ENCODE results near the gene FAM228B.

FAM228B gene

GRCh38 chr2:24200799-24201198 lies 77.5 kb downstream of the FAM228B start:
- in situ Hi-C loops (cut with MboI; ENCODE audit: low sequenced_read_pairs) = no loop called here

- in situ Hi-C loops (cut with MboI; ENCODE audit: low sequenced_read_pairs) = no loop called here
Measured at GRCh38 chr2:24203029-24203786, 79.9 kb downstream of the FAM228B start.

GRCh38 chr2:24203787-24204150 lies 80.5 kb downstream of the FAM228B start:
- in situ Hi-C loops (cut with MboI; ENCODE audit: low sequenced_read_pairs) = no loop called here

GRCh38 chr2:24204505-24204904 lies 81.2 kb downstream of the FAM228B start:
- in situ Hi-C loops (cut with MboI; ENCODE audit: low sequenced_read_pairs) = no loop called here

- in situ Hi-C loops (cut with MboI; ENCODE audit: low sequenced_read_pairs) = no loop called here
Measured at GRCh38 chr2:24205131-24205530, 81.9 kb downstream of the FAM228B start.

GRCh38 chr2:24206242-24206641 lies 83.0 kb downstream of the FAM228B start:
- in situ Hi-C loops (cut with MboI; ENCODE audit: low sequenced_read_pairs) = no loop called here

- in situ Hi-C loops (cut with MboI; ENCODE audit: low sequenced_read_pairs) = no loop called here
Measured at GRCh38 chr2:24206714-24207113, 83.4 kb downstream of the FAM228B start.

- in situ Hi-C loops (cut with MboI; ENCODE audit: low sequenced_read_pairs) = no loop called here
Measured at GRCh38 chr2:24207359-24207758, 84.1 kb downstream of the FAM228B start.

- in situ Hi-C loops (cut with MboI; ENCODE audit: low sequenced_read_pairs) = no loop called here
Measured at GRCh38 chr2:24208490-24208889, 85.2 kb downstream of the FAM228B start.

- in situ Hi-C loops (cut with MboI; ENCODE audit: low sequenced_read_pairs) = no loop called here
Measured at GRCh38 chr2:24209389-24210105, 86.3 kb downstream of the FAM228B start.

GRCh38 chr2:24210106-24210455 lies 86.8 kb downstream of the FAM228B start:
- in situ Hi-C loops (cut with MboI; ENCODE audit: low sequenced_read_pairs) = no loop called here

GRCh38 chr2:24210723-24211122 lies 87.5 kb downstream of the FAM228B start:
- in situ Hi-C loops (cut with MboI; ENCODE audit: low sequenced_read_pairs) = no loop called here

- in situ Hi-C loops (cut with MboI; ENCODE audit: low sequenced_read_pairs) = no loop called here
Measured at GRCh38 chr2:24211408-24211807, 88.1 kb downstream of the FAM228B start.

- in situ Hi-C loops (cut with MboI; ENCODE audit: low sequenced_read_pairs) = no loop called here
Measured at GRCh38 chr2:24214880-24215279, 91.6 kb downstream of the FAM228B start.

Measured in HL-60/S4 treated with retinoic acid at 250 ng/mL for 4 days and 3 days (cell line).